AG09319 (cell line): ENCODE data around the gene B3GALT4.

Experiments used
- DNase-seq: peaks from one replicate; pipeline ENCODE4 v3.0.0-alpha.2; 2010; ENCODE audit warnings: low read depth; ENCODE audit errors: extremely low read depth
- TF ChIP-seq, protein P1 (sequence below): IDR thresholded peaks from 2 replicates; pipeline ENCODE4 v1.5.1; 2011; ENCODE audit warnings: low read depth, mild to moderate bottlenecking, inconsistent platforms, low read length, moderate library complexity

Gene B3GALT4

GRCh38 chr6:33288921-33289783 lies 12.2 kb downstream of the B3GALT4 start, which contains the start of the genes PFDN6 and WDR46:
TSS of gene PFDN6 (plus strand) at chr6:33289601. CDS start at chr6:33289857, 256 bp downstream.
TSS of gene WDR46 (minus strand) at chr6:33289239. CDS start at chr6:33289170, 69 bp downstream.
- TF ChIP-seq, protein P1, sequence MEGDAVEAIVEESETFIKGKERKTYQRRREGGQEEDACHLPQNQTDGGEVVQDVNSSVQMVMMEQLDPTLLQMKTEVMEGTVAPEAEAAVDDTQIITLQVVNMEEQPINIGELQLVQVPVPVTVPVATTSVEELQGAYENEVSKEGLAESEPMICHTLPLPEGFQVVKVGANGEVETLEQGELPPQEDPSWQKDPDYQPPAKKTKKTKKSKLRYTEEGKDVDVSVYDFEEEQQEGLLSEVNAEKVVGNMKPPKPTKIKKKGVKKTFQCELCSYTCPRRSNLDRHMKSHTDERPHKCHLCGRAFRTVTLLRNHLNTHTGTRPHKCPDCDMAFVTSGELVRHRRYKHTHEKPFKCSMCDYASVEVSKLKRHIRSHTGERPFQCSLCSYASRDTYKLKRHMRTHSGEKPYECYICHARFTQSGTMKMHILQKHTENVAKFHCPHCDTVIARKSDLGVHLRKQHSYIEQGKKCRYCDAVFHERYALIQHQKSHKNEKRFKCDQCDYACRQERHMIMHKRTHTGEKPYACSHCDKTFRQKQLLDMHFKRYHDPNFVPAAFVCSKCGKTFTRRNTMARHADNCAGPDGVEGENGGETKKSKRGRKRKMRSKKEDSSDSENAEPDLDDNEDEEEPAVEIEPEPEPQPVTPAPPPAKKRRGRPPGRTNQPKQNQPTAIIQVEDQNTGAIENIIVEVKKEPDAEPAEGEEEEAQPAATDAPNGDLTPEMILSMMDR = no peak

GRCh38 chr6:33289784-33290315 lies 12.9 kb downstream of the B3GALT4 start:
- TF ChIP-seq, protein P1 = no peak
- DNase-seq = no peak

More at GRCh38 chr6:33288921-33289783, 12.2 kb downstream of the B3GALT4 start, which contains the start of the genes PFDN6 and WDR46:
- no peak for DNase-seq

GRCh38 chr6:33290459-33290858 lies 13.5 kb downstream of the B3GALT4 start:
- TF ChIP-seq, protein P1 = no peak
- DNase-seq = no peak

GRCh38 chr6:33292996-33293682 lies 16.2 kb downstream of the B3GALT4 start:
- TF ChIP-seq, protein P1 = no peak
- no peak for DNase-seq

DNA sequence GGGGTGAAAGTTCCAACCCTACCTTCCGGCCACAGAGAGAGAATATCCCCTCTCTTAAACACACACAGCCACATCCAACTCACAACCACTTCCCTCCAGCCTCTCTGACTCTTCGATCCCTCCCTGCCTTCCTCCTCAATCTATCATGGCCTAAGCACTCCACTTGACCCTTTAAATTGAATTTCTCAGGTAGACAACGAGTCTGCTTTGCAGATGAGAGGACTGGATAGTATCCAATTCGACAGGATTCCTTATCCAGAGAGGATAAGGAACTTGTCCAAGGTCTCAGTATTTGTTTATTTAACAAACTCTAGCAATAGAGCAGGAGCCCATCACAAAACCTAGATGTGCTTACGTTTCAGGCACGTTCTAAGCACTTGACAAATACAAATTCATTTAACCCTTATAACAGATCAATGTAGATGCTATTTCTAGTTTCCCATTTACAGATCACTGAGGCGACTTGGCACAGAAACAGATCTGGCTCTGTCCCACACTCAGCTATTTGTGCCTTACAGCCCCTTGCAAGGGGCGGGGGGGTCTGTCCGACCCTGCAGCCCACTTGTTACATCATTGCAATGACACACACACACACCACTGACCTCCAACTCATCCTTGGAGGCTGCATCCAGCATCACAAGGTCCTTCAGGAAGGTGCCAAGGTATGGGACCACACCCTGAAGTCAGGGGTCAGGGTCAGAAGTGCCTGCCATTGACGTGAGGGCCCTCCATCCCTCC lies 17.3 kb downstream of the B3GALT4 start:
- TF ChIP-seq, protein P1 = no peak

DNA sequence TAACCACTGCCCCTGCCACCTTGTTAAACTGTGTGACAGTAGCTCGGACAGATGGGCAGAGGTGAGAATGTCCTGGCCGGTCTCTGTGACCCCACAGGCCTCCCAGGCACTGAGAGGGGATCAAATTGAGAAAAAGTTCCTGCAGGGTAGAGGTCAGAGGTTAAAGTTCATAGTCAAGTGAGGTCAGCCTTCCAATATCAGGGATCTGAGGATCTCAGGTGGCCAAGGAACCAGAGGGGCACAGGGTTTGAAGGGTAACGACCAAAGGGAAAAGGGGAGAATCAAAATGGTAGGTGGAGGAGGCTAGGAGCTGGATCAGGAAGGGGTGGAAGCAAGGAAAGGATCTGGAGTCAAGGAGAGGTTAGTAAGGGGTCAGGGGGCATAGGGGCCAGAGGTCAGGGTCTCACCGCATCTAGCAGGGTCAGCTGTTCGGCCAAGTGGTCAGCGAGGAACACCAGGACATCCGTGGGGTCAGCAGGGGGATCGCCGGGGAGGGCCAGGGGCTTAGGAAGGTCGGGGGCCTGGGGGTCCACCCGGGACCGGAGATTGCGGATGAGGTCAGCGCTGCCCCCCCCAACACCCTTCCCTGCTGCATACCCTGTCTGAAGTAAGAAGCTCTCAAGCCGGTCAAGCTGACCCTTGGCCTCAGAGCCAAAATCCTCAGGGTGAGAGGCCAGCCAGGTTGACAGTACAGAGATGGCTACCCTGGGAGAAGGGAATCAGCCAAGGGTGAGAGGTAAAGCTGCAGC lies 18.9 kb downstream of the B3GALT4 start:
- TF ChIP-seq, protein P1 = no peak
- DNase-seq = no peak

More for the DNA sequence above, 17.3 kb downstream of the B3GALT4 start:
- no peak for DNase-seq
